Putamen (tissue), 1 donor: ENCODE data around the gene LRRC8E.
A peak's percentile ranks its signal among the peaks of the same experiment; 100 is the strongest.
"Not testable (repeated sequence)": the region's sequence is repeated elsewhere in the genome, so short reads cannot be mapped to it uniquely, and the experiment has no call there.

Source experiments
- DNase-seq: peaks from one replicate; pipeline ENCODE4 v3.0.0-alpha.2; 2016; ENCODE audit warnings: low spot score

Gene LRRC8E

DNA sequence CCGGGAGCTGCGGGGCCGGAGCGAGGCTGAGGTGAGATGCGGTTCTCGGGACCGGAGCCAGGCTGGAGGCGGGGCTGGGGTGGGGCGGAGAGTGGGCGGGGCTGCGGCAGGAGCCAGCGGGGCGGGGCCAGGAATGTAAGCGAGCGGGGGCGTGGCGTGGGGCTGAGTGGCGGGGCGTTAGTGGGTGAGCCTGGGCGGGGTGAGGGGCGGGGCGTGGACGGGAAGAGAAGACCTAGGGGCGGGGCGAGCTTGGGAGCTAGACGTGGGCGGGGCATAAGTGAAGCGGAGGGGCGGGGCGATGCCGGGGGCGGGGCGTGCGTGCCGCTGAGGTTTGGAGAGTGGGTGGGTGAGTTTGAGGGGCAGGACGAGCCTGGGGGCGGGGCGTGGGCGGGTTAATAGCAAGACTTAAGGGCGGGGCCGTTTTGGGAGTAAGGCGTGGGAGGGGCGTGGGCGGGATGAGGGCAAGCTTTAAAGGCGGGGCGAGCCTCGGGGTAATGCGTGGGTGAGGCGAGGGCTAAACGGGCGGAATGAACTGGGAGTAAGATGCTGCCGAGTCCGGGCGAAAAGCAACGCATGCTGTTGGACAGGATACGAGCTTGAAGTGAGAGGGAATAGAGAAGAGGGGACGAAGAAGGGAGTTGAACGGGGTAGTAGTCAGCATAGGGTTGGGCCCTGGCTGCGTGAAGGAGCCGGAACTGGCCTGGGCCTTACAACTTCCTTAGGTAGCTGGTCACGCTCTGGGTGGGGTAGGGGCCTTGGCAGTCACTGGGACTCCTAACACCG is 32.4 kb downstream of the LRRC8E start:
- DNase-seq, result peak; percentile 97

DNA sequence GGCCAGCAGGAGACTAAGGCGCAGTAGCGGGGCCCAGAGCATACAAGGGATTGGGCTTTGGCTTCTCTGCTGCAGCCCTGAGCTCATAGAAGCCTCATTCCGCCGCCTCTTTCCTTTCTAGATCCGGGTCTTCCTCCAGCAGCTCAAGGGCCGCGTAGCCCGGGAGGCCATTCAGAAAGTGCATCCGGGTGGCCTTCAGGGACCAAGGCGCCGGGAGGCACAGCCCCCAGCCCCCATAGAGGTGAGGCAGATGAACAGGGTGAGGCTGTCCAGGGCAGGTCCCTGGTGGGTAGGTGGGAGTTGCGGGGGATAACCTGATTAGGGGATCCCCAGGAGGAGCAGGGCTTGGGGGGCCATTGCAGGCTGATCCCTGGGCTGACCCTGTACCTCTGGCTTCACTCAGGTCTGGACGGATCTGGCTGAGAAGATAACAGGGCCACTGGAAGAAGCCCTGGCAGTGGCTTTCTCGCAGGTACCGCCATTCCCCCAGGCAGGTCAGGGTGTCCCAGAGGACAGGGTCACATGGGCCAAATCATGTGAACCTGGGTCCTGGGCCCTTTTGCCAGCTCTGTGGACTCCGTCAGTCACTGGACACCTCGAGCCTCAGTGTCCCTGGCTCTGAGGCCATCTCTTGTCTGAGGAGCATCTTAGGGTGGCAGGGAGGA is 33.1 kb downstream of the LRRC8E start:
- no peak for DNase-seq

DNA sequence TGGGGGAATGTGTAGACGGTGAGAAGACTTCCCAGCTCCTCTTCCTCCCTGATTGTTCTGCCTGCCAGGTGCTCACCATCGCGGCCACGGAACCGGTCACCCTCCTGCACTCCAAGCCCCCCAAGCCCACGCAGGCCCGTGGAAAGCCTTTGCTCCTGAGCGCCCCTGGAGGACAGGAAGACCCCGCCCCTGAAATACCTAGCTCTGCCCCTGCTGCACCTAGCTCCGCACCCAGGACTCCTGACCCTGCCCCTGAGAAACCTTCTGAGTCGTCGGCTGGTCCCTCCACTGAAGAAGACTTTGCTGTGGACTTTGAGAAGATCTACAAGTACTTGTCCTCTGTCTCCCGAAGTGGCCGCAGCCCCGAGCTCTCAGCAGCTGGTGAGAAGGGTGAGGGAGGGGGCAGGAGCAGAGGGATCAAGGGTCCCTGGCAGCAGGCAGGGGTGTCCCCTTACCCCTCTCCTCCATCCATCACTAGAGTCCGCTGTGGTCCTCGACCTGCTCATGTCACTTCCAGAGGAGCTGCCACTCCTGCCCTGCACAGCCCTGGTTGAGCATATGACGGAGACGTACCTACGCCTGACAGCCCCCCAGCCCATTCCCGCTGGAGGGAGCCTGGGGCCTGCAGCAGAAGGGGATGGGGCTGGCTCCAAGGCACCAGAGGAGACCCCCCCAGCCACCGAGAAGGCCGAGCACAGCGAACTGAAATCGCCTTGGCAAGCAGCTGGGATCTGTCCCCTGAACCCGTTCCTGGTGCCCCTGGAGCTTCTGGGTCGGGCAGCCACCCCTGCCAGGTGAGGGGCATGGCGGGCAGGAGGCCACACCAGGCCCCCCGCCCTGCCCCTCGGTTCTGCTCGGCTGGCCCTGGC is 33.9 kb downstream of the LRRC8E start:
- DNase-seq, result no peak

DNA sequence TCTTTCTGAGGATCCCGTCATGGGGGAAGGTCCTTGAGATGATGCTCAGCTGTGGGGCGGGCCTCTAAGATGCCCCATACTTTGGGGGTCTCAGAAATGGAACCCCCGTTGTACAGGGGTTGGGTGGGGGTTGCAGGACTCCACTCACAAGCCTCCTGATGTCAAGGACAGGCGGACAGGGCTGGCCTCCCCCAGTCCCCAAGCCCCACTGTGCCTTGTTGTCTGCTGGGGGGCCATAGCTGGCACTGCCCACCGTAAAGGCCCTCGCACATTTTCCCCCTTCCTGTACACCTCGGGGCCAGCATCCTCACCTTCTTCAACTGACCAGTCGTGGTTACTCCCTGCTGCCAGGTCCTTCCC is 34.5 kb downstream of the LRRC8E start:
- DNase-seq, result no peak

DNA sequence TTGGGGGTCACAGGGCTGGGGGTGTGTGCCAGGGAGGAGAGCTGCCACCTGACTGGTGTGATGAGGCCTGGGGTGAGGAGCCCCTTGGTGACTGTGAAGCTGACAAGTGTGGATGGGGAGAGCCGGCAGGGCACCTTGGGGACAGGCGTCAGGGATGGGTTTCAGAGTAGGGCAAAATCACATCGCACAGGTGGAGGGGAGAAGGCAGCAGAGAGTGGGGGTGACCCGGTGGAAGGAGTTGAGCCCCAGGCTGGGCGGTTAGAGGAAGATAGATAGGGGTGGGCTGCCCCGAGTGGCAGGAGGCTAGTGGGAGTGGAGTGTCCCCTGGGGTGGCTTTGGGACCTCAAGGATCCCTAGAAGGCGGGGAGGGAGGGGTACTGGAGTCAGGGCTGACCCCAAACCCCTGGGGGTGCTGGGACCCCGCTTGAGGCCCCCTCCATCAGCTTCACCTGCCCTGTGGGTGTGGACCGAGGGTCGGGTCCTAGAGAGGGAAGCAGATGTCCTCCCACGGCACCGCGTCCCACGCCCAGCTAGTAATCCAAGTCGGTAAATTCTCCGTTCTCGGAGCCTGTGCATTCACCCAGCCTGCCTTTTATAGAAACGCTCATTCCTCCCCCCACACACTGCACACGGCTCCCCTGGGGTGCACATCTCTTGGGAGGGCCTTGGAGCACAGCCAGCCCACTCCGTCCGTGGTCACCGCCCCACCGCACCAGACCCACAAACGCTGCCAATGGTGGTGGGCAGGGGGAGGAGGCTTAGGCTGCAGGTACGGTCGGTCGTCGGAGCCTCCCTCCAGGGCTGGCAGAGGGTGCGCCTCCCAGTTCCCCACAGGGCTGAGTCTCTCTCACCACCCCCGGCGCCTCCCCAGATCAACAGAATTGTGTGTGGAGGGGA is 35.2 kb downstream of the LRRC8E start:
- peak; percentile 74 for DNase-seq

DNA sequence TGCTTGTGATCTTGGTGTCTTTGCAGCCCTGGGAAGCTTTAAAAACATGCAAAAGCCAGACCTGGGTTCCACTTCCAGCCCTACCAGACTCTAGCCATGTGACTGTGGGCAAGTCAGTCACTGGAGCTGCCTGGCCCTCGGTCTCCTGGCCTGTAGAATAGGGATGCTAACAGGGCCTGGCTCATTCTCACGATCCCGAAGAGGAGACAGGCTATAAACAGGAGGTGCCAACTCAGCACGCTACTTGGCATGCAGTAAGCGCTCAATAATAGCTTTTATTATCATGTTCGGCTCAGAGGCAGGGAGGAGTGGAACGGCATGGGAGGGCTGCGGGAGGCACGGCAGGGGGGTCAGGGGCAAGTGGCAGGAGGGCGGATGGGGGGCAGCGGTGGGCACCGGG is 35.9 kb downstream of the LRRC8E start:
- no peak for DNase-seq

DNA sequence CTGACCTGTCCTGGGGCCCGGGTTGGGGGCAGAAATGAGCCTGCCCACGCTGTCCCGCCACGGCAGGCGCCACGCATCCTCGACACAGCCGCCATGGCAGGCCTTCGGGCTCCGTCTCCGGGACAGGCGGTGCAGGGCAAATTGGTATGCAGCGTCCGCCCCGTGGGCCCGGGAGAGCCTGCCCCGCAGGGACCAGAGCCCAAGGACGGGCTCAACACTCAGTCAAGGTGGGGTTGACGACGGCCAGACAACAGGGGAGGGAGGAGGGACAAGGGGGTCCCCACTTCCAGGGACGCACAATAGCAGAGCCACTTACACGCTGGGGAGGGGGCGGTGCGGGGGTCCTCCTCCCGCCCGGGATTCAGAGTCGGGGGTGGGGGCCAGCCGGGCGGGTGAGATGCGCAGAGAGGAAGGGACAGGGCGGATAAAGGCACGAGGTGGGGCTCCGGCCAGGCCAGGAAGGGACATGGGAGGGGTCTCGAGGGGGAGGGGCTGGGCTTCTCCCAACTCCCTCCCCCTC is 36.4 kb downstream of the LRRC8E start:
- DNase-seq, result no peak

DNA sequence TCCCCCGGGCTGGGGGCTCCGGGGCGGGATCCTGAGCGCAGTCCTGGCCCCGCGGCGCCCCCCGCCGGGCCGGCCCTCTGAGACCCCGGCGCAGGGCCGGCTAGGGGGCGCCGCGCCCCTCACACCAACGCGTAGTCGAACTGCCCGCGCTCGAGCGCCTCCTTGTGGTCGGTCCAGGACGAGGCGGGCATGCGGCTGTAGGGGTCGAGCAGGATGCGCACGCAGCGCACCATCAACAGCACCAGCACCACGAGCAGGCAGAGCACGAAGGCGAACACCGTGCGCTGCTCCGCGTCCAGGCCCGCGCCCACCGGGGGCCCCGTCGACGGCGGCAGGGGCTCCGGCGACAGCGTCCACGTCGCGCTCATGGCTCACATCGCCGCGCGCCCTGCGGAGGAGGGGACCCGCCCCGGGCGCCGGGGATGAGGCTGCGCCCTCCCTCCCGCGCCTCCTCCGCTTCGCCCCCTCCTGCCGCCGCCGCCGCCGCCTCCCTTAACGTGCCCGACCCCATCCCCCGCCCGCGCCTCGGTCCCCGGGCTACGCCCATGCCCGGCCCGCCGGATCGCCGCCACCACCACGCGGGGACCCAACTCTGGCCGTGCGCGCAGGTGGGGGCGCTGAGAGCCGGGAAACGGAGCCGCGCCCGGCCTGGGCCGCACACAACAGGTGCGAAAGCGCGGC is 37.0 kb downstream of the LRRC8E start:
- DNase-seq, result no peak

DNA sequence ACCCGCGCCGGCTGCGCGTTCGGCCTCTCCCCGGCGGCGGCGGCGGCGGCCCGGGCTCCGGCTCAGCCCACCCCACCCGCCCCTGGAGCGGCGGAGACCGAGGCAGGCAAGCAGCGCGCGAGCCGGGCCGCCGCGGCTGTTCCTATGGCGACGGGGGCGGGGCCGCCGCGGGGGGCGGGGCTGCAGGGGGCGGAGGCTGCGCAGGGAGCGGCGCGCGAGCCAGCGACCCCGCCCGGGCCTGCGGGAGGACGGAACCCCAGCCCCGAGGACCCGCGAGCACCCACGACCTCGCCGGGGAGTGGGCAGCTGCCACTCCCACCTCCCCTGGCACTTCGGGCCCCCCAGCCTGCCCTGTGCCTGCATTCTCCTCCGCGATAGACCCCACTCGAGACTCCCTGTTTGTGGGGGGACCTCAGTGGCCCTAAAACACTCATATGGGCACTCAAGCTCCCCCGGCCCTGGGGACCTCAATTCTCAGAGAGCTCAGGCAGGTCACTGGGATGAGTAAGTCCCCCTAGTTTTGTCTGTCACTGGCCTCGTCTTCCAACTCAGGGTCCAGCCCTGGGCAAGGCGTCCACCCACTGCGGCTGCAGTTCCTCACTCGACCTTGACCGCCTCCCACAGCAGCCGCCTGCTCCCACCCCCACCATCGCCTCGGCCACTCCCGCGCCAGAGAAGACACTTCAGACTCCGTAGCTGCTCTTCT is 37.9 kb downstream of the LRRC8E start, which contains the start of gene CTXN1:
Gene CTXN1, minus strand, starts transcription at position 115 of the 706 bp plus-strand sequence. CDS start 597 bp downstream, outside the sequence.
- DNase-seq, result no peak

DNA sequence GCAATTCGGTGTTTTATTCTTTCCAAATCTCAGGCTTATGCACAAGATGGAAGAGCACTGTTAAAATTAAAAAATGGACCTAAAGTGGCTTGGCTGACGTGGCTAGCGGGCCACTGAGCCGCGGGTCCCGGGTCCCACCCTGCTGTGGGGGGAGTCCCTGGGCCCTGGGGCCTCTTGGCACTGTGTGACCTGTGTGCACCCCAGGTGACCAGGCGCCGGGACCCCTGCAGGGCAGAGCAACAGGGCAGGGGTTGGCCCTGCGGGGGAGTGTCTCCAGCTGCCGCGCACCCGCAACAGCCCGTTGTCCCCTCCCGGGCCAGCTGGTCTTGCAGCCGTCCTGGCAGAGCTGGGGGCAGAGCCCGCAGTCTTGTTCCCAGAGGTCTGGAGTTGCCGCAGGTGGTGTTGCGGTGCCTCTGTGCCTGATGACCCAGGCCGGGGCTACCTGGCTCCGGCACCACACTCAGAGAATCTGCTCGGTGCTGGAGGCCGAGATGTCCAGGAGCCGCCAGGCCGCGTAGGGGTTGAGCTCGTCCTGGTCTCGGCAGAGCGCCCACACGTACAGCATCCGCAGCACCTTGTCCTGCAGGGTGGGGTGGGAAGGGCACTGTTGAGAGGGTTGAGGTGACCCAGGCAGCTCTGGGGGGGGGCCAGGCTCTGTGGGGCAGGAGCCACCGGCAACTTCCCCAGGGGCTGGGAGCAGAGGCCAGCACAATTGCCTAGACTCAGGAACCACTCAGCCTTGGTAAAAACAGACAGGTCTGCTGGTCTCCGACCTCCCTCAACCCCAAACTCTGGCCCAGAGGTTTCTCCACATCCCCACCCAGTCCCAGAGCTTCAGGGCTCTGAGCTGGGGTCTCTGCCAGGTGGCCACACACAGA is 38.7 kb downstream of the LRRC8E start:
- DNase-seq, result no peak

DNA sequence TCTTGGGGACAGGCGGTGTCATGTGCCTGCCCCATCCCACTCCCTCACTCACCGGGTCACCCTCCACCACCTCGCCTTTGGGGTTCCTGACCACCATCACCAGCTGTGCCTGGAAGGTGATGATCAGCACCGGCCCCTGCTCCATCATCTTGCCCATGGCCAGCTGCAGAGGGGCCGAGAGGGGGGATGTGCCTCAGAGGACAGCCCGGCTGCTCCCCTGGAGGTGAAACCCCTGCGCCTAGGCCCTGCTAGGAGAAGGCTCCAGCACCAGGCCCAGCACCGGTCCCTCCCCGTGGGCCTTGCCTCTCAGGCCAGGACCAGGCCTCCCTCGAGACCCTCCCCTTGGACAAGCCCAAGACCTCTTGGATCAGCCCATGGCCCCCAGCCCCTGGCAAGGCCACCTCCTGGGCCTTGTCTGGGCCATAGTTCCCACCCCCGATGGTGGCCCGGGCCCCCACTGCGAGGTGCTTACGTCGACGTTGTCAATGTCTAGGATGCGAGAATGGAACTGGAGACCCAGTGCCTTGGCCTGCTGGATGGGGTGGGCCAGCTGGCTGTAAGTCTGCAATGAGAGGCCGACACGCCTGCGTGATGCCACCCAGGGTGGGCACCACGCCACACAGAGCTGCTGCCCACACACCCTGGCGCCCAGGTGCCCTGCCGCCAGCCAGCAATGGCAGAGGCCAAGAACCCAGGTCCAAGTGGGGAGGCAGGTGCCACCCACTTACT is 39.5 kb downstream of the LRRC8E start:
- DNase-seq, result no peak

DNA sequence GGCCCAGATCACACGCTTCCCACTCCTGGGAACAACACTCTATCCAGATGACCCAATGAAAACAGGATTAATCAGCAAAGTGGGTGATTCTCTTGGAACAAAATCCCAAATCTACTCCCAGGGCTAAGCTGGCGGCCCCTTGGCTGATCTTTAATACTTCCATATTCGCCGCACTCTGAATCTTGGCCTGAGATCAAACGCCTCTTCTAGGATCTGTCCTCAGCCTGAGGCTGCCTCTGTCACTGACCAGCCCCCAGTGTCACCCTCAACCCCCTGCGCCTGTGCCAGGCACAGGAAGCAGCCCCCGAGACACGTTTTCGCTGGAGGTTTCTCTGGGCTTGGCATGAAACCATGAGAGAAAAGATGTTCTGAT is 40.0 kb downstream of the LRRC8E start:
- no peak for DNase-seq

DNA sequence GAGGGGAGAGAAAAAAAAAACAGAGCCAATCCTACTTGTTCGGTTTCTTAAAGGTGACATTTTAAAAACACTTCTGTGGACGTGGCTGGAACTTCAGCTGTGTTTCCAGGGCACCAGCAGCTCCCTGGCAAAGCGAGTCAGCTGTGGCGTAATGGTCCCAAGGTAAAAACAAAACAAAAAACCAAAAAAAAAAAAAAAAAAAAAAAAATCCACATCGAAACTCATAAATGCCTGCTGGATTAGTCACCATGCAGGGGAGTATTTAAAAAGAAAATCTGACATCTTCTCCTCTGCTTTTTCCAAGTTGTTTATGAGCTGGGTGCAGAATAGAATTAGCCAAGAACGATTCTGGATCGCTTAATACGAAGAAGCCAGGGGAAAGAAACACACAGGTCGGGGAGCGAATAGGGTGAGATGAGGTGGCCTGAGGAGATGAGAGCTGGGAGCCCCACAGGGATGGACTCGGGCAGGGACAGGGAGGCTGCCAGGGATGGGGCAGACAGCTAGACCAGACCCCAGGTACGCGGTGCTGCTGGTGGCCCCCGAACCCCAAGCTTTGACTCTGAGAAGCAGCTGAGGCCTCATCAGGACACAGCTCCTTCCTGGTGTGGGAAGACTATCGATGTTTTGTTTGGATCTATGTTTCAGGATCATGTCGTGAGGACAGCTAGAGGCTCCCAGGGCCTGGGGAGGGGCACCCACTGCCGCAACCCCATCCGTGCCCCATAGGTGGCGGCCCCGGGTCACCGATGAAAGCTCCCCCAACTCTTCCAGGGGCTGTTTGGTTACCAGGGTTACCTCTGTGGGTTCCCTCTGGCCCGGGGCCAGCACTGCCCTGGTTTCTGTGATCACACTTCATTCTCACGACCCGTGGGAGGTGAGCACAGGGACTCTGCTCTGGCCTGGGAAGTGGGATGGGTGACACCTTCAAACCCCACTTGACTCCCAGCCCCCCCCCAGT is 40.7 kb downstream of the LRRC8E start:
- no peak for DNase-seq

DNA sequence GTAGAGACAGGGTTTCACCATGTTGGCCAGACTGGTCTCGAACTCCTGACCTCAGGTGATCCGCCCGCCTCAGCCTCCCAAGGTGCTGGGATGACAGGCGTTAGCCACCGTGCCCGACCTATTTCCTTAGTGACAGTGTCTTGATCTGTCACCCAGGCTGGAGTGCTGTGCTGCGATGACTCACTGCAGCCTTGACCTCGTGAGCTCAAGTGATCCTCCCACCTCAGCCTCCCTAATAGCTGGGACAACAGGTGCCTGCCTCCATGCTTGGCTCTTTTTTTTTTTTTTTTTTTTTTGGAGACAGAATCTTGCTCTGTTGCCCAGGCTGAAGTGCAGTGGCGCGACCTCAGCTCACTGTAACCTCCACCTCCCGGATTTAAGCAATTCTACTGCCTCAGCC is 41.7 kb downstream of the LRRC8E start:
- not testable (repeated sequence) for DNase-seq

DNA sequence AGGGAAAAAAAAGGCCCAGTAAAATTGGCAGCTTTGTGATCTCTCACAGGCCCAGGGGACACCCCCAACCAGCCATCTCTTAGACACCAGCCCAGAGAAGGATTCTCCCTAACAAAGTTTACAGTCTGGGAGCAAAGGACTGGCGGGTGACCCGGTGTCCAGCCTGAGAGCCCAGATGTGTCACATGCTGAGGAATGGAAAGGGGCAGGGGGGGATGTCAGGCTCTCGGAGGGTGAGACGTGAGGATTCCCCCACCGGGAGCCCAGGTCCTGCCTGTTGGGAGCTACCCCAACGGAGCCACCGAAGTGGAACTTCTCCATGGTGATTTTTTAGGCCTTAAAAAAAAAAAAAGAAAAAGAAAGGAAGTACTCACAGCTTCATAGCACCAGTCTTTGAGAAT is 42.5 kb downstream of the LRRC8E start:
- DNase-seq, result no peak

DNA sequence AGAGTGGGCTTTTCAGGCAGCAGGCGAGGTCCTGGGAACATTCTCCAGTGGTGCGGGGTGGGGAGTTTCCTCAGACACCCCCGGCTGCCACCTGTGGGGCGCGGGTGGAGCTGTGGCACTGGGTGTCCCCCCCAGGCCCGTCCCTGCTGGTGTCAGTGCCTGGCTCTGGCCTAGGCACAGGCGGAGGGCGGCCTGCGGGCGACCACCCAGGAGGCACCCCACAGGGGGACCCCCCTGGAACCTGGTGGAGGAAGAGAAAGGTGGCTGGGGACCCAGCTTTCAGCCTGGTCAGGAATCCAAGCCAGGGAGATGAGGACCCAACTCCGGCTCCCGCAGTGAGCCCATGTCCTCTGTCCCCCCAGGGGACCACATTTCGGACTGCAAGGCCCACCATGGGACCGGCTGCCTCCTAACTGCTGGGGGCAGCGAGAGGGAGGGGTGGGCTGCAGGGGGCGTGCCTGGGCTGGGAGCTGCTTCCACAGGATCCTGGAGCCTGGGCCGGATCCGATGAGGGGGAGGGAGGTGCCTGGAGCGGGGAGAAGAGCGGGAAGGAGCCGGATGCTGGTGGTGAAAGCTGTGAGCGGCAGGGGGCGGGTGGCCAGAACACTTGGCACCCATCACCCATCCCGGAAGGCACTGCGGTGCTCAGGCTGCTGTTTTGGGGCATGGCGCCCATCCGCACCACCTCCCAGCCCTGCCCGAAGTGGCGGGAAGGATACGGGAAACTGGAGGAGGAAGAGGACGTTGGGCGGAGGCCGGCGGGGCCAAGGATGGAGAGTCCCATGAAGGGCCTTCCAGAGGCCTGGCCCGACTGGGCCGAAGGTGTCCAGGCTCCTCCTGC is 43.1 kb downstream of the LRRC8E start:
- no peak for DNase-seq
